ENCODE results near the gene CNTN6.
"Not testable (repeated sequence)": the region's sequence is repeated elsewhere in the genome, so short reads cannot be mapped to it uniquely, and the experiment has no call there.

Gene CNTN6

GRCh38 chr3:1288805-1289494 lies 196.1 kb downstream of the CNTN6 start:
- no peak for FAIRE-seq

- FAIRE-seq = no peak
Measured at GRCh38 chr3:1292571-1293071, 199.8 kb downstream of the CNTN6 start.

- no peak for FAIRE-seq
Measured at GRCh38 chr3:1294586-1294985, 201.8 kb downstream of the CNTN6 start.

- no peak for FAIRE-seq
Measured at GRCh38 chr3:1318296-1319005, 225.6 kb downstream of the CNTN6 start.

GRCh38 chr3:1326546-1326945 lies 233.7 kb downstream of the CNTN6 start:
- no peak for FAIRE-seq

- no peak for FAIRE-seq
Measured at GRCh38 chr3:1330107-1330506, 237.3 kb downstream of the CNTN6 start.

GRCh38 chr3:1346386-1346785 lies 253.6 kb downstream of the CNTN6 start:
- no peak for FAIRE-seq

GRCh38 chr3:1348547-1348946 lies 255.7 kb downstream of the CNTN6 start:
- FAIRE-seq = no peak

GRCh38 chr3:1350885-1351284 lies 258.1 kb downstream of the CNTN6 start:
- FAIRE-seq = no peak

- FAIRE-seq = no peak
Measured at GRCh38 chr3:1355691-1356090, 262.9 kb downstream of the CNTN6 start.

GRCh38 chr3:1356101-1356500 lies 263.3 kb downstream of the CNTN6 start:
- no peak for FAIRE-seq

- FAIRE-seq = no peak
Measured at GRCh38 chr3:1365528-1365927, 272.7 kb downstream of the CNTN6 start.

- FAIRE-seq = no peak
Measured at GRCh38 chr3:1374471-1374870, 281.6 kb downstream of the CNTN6 start.

- no peak for FAIRE-seq
Measured at GRCh38 chr3:1375145-1375544, 282.3 kb downstream of the CNTN6 start.

- FAIRE-seq = no peak
Measured at GRCh38 chr3:1380926-1381646, 288.3 kb downstream of the CNTN6 start.

- no peak for FAIRE-seq
Measured at GRCh38 chr3:1381647-1382036, 288.8 kb downstream of the CNTN6 start.

GRCh38 chr3:1387396-1387905 lies 294.6 kb downstream of the CNTN6 start:
- FAIRE-seq = not testable (repeated sequence)

- FAIRE-seq = no peak
Measured at GRCh38 chr3:1394188-1394587, 301.4 kb downstream of the CNTN6 start.

- FAIRE-seq = no peak
Measured at GRCh38 chr3:1400571-1400970, 307.7 kb downstream of the CNTN6 start.

GRCh38 chr3:1404270-1404962 lies 311.6 kb downstream of the CNTN6 start:
- no peak for FAIRE-seq

- FAIRE-seq = no peak
Measured at GRCh38 chr3:1406250-1406649, 313.4 kb downstream of the CNTN6 start.

GRCh38 chr3:1421577-1421976 lies 328.8 kb downstream of the CNTN6 start:
- no peak for FAIRE-seq

GRCh38 chr3:1423566-1424089 lies 330.8 kb downstream of the CNTN6 start:
- FAIRE-seq = no peak
